GM04503 (cell line): ENCODE data around the gene GPR162.

Source experiments
- DNase-seq: peaks from one replicate; pipeline ENCODE4 v3.0.0-alpha.2; 2012; ENCODE audit warnings: low read depth

GPR162 gene, protein sequence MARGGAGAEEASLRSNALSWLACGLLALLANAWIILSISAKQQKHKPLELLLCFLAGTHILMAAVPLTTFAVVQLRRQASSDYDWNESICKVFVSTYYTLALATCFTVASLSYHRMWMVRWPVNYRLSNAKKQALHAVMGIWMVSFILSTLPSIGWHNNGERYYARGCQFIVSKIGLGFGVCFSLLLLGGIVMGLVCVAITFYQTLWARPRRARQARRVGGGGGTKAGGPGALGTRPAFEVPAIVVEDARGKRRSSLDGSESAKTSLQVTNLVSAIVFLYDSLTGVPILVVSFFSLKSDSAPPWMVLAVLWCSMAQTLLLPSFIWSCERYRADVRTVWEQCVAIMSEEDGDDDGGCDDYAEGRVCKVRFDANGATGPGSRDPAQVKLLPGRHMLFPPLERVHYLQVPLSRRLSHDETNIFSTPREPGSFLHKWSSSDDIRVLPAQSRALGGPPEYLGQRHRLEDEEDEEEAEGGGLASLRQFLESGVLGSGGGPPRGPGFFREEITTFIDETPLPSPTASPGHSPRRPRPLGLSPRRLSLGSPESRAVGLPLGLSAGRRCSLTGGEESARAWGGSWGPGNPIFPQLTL

GRCh38 chr12:6821591-6822425 lies at the start of gene GPR162:
TSS of gene GPR162 (plus strand) at chr12:6821821. CDS start at chr12:6823899, 2,078 bp downstream.
- no peak for DNase-seq

GRCh38 chr12:6772331-6772695 lies 49.3 kb upstream of the GPR162 start, which contains the start of gene LAG3:
TSS of gene LAG3 (plus strand) at chr12:6772520. CDS start at chr12:6772853, 333 bp downstream.
- no peak for DNase-seq

DNA sequence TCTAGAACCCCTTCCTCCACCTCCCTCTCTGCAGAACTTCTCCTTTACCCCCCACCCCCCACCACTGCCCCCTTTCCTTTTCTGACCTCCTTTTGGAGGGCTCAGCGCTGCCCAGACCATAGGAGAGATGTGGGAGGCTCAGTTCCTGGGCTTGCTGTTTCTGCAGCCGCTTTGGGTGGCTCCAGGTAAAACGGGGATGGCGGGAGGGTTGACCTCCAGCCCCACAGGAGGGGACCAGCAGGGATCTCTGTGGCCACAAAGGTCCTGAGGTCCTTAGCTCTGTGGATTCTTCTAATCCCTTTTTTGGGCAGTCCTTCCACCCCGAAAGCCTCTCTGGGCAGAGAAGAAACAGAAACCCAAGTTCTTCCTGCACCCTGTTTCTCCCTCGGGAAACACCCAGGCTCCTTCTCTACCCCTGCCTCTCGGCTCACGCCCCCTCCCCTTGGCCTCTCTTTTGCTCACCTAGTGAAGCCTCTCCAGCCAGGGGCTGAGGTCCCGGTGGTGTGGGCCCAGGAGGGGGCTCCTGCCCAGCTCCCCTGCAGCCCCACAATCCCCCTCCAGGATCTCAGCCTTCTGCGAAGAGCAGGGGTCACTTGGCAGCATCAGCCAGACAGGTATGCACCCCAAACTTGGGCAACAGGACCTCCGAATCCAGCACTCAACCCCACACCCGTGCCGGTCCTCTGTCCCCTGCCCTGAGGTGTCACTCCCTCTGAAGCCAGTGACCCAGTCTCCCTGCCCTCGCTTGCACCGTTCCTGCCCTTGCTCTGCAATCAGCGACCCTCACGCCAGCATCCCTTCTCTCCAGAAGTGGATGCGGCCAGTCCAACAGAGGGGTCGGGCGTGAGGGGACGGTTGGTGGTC lies 48.7 kb upstream of the GPR162 start:
- no peak for DNase-seq

DNA sequence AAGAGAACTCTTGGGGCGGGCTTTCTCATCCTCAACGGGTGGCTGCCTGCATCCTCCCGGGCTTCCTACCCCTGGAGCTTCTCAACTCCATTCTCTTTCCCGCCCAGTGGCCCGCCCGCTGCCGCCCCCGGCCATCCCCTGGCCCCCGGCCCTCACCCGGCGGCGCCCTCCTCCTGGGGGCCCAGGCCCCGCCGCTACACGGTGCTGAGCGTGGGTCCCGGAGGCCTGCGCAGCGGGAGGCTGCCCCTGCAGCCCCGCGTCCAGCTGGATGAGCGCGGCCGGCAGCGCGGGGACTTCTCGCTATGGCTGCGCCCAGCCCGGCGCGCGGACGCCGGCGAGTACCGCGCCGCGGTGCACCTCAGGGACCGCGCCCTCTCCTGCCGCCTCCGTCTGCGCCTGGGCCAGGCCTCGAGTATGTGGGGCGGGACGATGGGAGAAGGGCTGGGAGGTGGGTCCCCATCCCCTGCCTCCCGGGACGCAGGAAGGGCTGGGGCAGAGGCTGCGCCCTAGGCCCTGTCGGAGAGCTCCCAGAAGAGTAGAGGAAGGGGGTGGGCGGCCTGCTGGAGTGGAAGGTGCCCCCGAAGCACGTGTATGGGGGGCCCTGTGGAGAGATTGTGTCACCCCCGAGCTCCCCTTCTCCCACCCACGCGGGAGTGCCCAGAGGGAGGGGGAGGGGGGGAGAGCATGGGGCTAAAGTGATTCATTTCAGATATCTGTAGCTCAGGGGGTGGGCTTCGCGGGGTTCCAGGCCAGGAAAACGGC lies 47.9 kb upstream of the GPR162 start:
- no peak for DNase-seq

GRCh38 chr12:6774499-6775062 lies 47.0 kb upstream of the GPR162 start:
- DNase-seq, result no peak

GRCh38 chr12:6775185-6776174 lies 46.1 kb upstream of the GPR162 start:
- DNase-seq, result no peak

DNA sequence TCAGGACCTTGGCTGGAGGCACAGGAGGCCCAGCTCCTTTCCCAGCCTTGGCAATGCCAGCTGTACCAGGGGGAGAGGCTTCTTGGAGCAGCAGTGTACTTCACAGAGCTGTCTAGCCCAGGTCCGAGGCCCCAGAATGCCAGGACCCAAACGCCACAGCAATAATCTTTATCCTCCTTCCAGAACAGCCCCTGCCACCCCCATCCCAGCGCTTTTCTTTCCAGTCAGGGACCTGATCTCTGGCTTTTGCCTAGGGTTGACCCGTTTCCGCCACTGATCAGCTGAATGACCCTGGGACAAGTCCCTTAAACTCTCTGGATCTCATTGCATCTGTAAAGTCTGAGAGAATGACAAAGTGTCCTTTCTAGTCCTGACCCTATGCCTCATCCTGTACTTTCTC lies 44.2 kb upstream of the GPR162 start:
- DNase-seq, result no peak

DNA sequence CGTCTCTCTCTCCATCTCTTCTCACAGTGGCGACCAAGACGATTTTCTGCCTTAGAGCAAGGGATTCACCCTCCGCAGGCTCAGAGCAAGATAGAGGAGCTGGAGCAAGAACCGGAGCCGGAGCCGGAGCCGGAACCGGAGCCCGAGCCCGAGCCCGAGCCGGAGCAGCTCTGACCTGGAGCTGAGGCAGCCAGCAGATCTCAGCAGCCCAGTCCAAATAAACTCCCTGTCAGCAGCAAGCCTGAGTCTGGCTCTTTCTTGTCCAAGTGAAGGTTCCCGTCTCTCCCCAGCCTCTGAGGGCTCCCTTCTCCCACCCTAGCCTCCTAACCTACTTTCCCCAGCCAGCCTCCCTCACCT lies 43.4 kb upstream of the GPR162 start:
- no peak for DNase-seq

DNA sequence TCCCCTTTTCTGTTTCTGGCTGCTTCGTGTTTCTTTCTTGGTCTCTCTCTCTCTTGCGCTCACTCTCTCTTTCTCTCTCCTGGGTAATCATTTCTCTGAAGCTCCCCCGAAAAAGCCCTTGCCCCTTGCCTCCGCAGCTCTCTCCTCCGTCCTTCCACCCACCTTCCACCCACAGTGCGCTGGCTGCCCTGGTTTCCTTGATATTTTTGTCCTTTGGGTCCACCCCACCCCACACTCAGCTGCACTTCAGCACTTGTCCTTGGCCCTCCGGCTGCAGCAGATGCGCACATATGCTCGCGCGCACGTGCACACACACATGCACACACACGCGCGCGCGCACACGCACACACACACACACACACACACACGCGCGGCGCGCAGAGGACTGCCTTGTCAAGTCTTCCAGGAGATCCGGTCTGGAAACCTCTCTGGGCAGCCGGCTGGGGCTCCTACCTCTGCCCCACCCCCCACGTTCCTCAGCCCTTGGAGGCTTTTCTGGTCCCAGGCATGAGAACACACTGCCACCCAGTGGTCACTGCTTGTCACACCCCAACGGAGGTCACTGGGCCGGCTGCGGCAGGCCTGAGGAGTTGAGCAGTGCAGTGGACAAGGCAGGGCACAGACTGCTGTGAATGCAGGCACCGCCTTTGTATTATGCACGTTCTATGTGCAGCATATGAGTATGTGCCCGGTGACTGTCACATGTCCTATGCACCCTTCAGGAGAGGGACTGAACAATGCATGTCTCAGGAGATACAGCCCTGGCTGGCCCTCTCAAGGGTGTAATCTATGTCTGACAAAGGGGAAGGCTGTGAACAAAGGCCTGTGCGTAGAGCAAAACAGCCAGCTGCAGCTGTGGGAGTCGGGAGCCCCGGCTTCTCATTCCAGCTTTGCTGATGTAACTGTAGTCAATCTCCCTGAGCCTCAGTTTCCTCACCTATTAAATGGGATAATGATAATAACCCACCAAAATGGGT lies 42.8 kb upstream of the GPR162 start:
- DNase-seq, result peak; percentile 53

DNA sequence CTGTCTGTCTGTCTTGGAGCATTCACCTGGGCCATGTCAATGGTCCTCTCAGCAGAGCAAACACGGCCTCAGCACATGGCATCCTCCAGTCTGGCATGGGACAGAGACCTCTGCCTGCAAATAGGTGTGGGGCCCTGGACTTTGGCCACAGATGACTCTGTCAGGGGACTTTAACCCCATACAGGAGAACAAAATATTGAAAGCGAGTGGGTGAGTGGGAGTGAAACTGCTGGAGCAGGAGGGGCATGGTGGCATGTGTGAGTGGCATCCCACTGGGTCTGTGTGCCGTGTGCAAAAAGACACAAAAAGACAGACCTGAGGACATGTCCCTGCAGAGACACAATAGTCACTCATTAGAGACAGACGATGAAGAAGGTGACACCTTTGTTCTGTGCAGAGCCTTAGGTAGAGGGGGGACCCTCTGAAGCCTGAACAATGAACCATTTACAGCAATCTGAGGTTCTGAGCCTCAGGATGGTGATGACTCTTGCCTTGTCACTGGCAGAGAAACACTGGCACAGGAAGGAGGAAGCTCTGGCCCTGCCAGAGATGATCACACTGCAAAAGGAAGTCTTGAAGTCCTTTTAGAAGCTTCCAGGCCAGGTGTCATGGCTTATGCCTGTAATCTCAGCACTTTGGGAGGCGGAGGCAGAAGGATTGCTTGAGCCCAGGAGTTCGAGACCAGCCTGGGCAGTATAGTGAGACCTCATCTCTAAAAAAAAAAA lies 41.8 kb upstream of the GPR162 start:
- no peak for DNase-seq

DNA sequence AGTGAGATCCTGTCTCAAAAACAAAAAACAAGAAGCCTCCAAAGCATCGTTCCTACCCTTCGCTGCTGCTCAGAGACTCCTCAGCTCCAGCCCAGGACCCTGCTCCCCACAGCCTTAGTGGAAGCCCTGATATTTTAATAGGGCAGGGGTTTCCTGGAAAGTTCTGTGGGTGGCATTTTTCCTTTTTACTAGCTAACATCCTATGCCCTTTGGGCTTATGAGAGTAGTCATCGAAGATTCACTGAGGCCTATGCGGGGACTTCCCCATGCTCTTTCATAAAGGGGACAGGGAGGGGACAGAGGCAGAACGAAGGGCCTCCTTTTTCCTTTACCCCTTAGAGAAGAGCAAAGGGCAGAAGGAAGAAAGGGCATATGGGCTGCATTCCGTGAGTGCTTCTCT lies 41.0 kb upstream of the GPR162 start:
- no peak for DNase-seq

DNA sequence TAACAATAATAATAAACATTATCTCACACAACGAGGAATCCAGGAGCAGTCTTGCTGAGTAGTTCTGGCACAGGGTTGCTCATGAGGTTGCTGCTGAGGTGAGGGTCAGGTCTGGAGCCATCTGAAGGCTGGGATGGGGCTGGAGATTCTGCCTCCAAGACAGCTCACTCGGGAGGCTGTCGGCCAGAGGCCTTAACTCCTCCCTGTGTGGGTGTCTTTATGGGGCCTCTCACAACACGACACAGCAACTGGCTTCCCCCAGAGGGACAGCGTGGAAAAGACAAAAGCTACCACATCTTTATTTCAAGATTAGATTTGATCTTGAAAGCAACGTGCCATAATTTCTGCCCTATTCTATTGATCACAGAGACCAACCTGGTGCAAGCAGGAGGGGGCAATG lies 39.5 kb upstream of the GPR162 start:
- no peak for DNase-seq

GRCh38 chr12:6782850-6783566 lies 38.6 kb upstream of the GPR162 start:
- DNase-seq, result no peak

DNA sequence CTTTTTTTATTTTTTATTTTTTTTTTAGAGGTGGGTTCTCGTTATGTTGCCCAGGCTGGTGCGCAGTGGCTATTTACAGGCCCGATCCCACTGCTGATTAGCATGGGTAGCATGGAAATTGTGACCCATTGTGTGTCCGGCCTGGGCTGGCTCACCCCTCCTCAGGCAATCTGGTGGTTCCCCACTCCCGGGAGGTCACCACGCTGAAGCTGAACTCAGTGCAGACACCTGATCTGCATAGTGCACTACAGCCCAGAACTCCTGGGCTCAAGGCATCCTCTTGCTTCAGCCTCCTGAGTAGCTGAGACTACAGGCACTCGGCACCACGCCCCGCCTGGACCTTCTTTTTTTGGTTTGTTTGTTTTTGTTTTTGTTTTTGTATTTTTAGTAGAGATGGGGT lies 37.8 kb upstream of the GPR162 start:
- no peak for DNase-seq

- no peak for DNase-seq
Measured at GRCh38 chr12:6784296-6784695, 37.3 kb upstream of the GPR162 start.

DNA sequence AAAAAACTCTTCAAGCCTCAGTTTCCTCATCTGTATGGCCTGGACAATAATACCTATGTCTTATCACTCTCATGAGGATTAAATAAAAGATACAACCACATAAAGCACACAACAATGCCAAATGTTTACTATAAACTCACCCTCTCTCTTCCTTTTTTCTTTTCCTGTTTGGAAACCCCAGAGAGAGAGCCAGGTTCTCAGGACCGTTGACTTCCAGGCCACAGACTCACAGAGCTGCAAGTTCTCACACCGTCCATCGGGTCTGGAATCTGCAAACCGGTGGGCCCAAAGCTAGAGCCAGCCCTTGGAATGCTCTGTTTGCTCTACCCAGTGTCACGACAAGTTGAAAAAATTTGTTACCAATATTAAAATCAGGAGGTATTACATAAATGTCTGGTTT lies 36.9 kb upstream of the GPR162 start:
- no peak for DNase-seq
